ENCODE results near the gene CLTB. TPM values are rescaled to one million over a fixed set of nuclear protein-coding genes. Genes with fewer than 3 reads are reported as not detected.

Gene CLTB
- total RNA-seq, 2 donors from 2014 or later = 64.0 to 80.5 TPM

GRCh38 chr5:176405656-176406435 is 10.5 kb downstream of the CLTB start:
- ATAC-seq = no peak
- Mint-ChIP-seq H3K27ac (no peak overlapping the region), H3K4me1 (ENCODE audit: low read depth in 2 of 2) (peaks cover 0 to 6% of the 10 kb centered on the region in 2 donors)

DNA sequence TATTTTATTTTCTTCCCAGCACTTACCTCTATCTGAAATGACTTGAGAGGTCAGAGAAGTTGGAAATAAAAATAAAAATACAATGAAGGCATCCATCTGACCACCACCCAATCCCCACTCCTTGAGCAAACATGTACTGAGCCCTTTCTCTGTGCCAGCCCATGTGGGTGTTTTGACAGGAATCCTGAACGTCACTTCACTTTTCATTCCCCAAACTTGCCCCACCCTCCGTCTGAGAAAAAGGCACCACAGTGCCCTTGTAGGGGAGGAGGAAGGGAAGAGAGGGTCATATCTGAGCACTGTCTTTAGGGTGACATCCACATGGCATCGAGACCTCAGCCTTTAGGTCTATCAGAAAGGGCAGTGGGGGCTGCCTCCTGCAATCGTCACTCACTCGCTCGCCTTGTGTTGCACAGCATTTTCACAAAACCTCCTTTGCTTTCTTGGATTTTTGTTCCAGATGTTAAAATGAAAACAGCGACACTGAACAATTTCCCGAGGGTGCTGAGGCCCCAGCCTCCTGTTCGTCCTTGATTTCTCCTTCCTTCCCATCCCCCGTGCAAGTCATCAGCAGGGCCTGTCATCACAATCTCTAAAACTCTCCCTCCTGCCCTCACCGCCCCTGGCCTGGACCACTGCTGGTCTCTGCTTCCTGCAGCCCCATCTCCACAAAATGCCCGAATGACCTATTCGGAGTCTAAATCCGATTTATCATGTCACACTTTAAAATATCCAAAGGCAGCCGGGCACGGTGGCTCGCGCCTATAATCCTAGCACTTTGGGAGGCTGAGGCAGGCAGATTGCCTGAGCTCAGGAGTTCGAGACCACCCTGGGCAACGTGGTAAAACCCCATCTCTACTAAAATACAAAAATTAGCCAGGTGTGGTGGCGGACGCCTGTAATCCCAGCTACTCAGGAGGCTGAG is 14.8 kb downstream of the CLTB start:
- Mint-ChIP-seq H3K4me1 (ENCODE audit: low read depth in 2 of 2) (peaks cover 0 to 9% of the 10 kb centered on the region in 2 donors), H3K27ac (no peak overlapping the region), H3K27me3 (no peaks in the 10 kb centered on the region), H3K9me3 (no peaks in the 10 kb centered on the region), H3K36me3 (no peaks in the 10 kb centered on the region), H3K4me3 (no peak overlapping the region)
- ATAC-seq (no peak), DNase-seq (ENCODE audit: low spot score) (no peak)

More at GRCh38 chr5:176405656-176406435, 10.5 kb downstream of the CLTB start:
- Mint-ChIP-seq H3K36me3 (peaks cover 6% of the 10 kb centered on the region), H3K4me3 (no peak overlapping the region), H3K9me3 (no peaks in the 10 kb centered on the region), H3K27me3 (no peaks in the 10 kb centered on the region)
- DNase-seq (ENCODE audit: low spot score) = no peak

- Mint-ChIP-seq H3K4me1 (ENCODE audit: low read depth in 2 of 2) (peaks cover 0 to 6% of the 10 kb centered on the region in 2 donors), H3K36me3 (no peaks in the 10 kb centered on the region), H3K27me3 (no peaks in the 10 kb centered on the region), H3K4me3 (no peak overlapping the region), H3K9me3 (no peaks in the 10 kb centered on the region), H3K27ac (no peak overlapping the region)
- ATAC-seq = peak in 1 of 2 donors; percentile 40
- no peak for DNase-seq (ENCODE audit: low spot score)
These were observed 15.8 kb downstream of the CLTB start for GRCh38 chr5:176400382-176401156.

GRCh38 chr5:176397736-176398420 is 18.5 kb downstream of the CLTB start:
- H3K9me3 Mint-ChIP-seq = no peaks in the 10 kb centered on the region
- H3K27me3 Mint-ChIP-seq = no peaks in the 10 kb centered on the region
- peaks cover 0 to 6% of the 10 kb centered on the region in 2 donors for H3K4me1 Mint-ChIP-seq (ENCODE audit: low read depth in 2 of 2)
- no peaks in the 10 kb centered on the region for H3K36me3 Mint-ChIP-seq
- no peak overlapping the region for H3K27ac Mint-ChIP-seq
- H3K4me3 Mint-ChIP-seq = no peak overlapping the region
- DNase-seq (ENCODE audit: low spot score) (no peak), ATAC-seq (no peak)

DNA sequence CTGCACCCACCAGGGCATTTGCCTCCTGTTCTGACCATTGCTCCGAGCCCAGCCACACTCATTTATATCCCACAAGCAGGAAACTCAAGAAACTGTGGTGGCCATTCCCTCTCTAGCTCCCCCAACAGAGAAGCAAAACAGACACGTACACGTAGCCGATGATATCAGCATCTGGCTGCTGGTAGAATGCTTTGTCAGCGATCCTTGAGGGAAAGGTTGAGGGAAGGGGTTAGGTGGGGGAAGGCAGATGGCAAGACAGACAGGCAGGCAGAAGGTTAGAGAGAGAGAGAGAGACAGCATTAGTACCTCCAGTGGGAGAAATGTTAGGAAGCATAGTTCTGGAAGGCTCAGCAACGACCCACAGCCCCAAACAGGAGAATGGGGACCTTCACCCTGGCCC is 20.0 kb downstream of the CLTB start:
- no peak overlapping the region for H3K27ac Mint-ChIP-seq
- no peak overlapping the region for H3K4me3 Mint-ChIP-seq
- DNase-seq (ENCODE audit: low spot score) (no peak), ATAC-seq (no peak)
- no peaks in the 10 kb centered on the region for H3K27me3 Mint-ChIP-seq
- H3K4me1 Mint-ChIP-seq (ENCODE audit: low read depth in 2 of 2) = peaks cover 0 to 6% of the 10 kb centered on the region in 2 donors
- H3K9me3 Mint-ChIP-seq = no peaks in the 10 kb centered on the region
- no peaks in the 10 kb centered on the region for H3K36me3 Mint-ChIP-seq

GRCh38 chr5:176394881-176395675 is 21.3 kb downstream of the CLTB start:
- H3K4me1 Mint-ChIP-seq (ENCODE audit: low read depth in 2 of 2) = peaks cover 0 to 6% of the 10 kb centered on the region in 2 donors
- no peak for DNase-seq (ENCODE audit: low spot score)

GRCh38 chr5:176394096-176394495 is 22.2 kb downstream of the CLTB start:
- no peak overlapping the region for H3K27ac Mint-ChIP-seq
- no peak for DNase-seq (ENCODE audit: low spot score)
- H3K36me3 Mint-ChIP-seq = no peaks in the 10 kb centered on the region
- peaks cover 0 to 10% of the 10 kb centered on the region in 2 donors for H3K4me1 Mint-ChIP-seq (ENCODE audit: low read depth in 2 of 2)
- H3K27me3 Mint-ChIP-seq = no peaks in the 10 kb centered on the region
- no peak overlapping the region for H3K4me3 Mint-ChIP-seq
- no peak for ATAC-seq
- no peaks in the 10 kb centered on the region for H3K9me3 Mint-ChIP-seq

More at GRCh38 chr5:176394881-176395675, 21.3 kb downstream of the CLTB start:
- Mint-ChIP-seq H3K27me3 (no peaks in the 10 kb centered on the region), H3K9me3 (no peaks in the 10 kb centered on the region), H3K36me3 (no peaks in the 10 kb centered on the region), H3K27ac (no peak overlapping the region), H3K4me3 (no peak overlapping the region)
- no peak for ATAC-seq

GRCh38 chr5:176392526-176392925 is 23.8 kb downstream of the CLTB start:
- H3K4me3 Mint-ChIP-seq = no peak overlapping the region
- DNase-seq (ENCODE audit: low spot score) = no peak
- no peaks in the 10 kb centered on the region for H3K27me3 Mint-ChIP-seq
- no peak for ATAC-seq
- H3K4me1 Mint-ChIP-seq (ENCODE audit: low read depth in 2 of 2) = peaks cover 7 to 12% of the 10 kb centered on the region in 2 donors
- H3K27ac Mint-ChIP-seq = no peak overlapping the region
- H3K9me3 Mint-ChIP-seq = no peaks in the 10 kb centered on the region
- peaks cover 5% of the 10 kb centered on the region for H3K36me3 Mint-ChIP-seq

DNA sequence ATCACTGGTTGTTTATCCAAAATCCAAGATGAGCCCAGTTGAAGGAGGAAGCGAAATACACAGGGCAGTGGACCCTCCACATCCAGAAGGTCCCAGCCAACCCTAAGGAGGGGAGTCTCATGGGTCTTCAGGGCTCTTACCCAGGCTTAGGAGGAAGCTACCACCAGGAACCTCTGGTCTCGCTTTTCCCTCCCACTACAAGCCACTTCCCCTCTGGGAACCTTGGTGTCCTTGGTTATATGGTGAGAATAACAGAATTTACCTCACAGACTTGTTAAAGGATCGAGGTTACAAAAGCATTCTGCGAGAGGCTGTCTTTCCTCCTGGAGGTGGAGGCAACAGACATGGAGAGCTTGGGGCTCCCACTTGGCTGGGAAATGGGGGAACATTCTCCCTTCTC is 24.3 kb downstream of the CLTB start:
- DNase-seq (ENCODE audit: low spot score) (no peak), ATAC-seq (no peak)
- Mint-ChIP-seq H3K4me1 (ENCODE audit: low read depth in 2 of 2) (peaks cover 12 to 17% of the 10 kb centered on the region in 2 donors), H3K36me3 (peaks cover 11% of the 10 kb centered on the region), H3K9me3 (no peaks in the 10 kb centered on the region), H3K27me3 (no peaks in the 10 kb centered on the region), H3K27ac (no peak overlapping the region), H3K4me3 (no peak overlapping the region)

- DNase-seq (ENCODE audit: low spot score) = no peak
- H3K27me3 Mint-ChIP-seq = no peaks in the 10 kb centered on the region
- peaks cover 12% of the 10 kb centered on the region for H3K36me3 Mint-ChIP-seq
- peaks cover 18 to 22% of the 10 kb centered on the region in 2 donors for H3K4me1 Mint-ChIP-seq (ENCODE audit: low read depth in 2 of 2)
- peak overlapping the region in 1 of 2 donors; percentile 61 for H3K27ac Mint-ChIP-seq
- H3K9me3 Mint-ChIP-seq = no peaks in the 10 kb centered on the region
- ATAC-seq = no peak
- H3K4me3 Mint-ChIP-seq = no peak overlapping the region
These were observed 24.9 kb downstream of the CLTB start for GRCh38 chr5:176391479-176391878.

DNA sequence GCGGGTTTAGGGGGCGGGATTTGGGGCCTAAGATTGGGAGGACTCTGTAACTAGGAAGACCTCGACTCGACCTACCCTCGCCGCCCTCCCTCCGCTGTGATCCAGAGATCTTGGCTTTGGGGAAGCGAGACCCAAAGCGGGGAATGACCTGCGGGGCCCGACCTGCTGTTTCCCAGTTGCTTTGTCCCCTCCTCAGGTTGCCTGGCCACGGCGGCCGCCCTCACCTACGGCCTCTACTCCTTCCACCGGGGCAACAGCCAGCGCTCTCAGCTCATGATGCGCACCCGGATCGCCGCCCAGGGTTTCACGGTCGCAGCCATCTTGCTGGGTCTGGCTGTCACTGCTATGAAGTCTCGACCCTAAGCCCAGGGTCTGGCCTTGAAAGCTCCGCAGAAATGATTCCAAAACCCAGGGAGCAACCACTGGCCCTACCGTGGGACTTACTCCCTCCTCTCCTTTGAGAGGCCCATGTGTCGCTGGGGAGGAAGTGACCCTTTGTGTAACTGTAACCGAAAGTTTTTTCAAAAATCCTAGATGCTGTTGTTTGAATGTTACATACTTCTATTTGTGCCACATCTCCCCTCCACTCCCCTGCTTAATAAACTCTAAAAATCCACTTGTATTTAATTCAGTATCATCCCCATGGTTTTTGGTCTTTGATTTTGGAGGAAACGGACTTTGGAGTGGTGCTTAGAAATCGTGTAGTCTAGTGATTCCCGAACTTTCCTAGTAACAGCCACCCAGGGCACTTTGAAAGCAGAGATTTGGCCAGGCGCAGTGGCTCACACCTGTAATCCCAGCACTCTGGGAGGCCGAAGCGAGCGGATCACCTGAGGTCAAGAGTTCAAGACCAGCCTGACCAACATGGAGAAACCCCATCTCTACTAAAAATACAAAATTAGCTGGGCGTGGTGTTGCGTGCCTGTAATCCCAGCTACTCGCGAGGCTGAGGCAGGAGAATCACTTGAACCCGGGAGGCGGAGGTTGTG is 26.9 kb downstream of the CLTB start:
- H3K27me3 Mint-ChIP-seq = no peaks in the 10 kb centered on the region
- H3K27ac Mint-ChIP-seq = peak overlapping the region; percentile 87 to 96
- peaks cover 29 to 31% of the 10 kb centered on the region in 2 donors for H3K4me1 Mint-ChIP-seq (ENCODE audit: low read depth in 2 of 2)
- no peak for DNase-seq (ENCODE audit: low spot score)
- peaks cover 22% of the 10 kb centered on the region for H3K36me3 Mint-ChIP-seq
- peak; percentile 45 to 49 for ATAC-seq
- H3K4me3 Mint-ChIP-seq = peak overlapping the region; percentile 92
- H3K9me3 Mint-ChIP-seq = no peaks in the 10 kb centered on the region
